ENCODE results near the gene MNX1. TPM values are rescaled to one million over a fixed set of nuclear protein-coding genes. Genes with fewer than 3 reads are reported as not detected.
A peak's percentile ranks its signal among the peaks of the same experiment; 100 is the strongest.

The MNX1 gene
- total and polyA plus RNA-seq, 9 of the 15 experiments (the other 6 are each of a cell fraction or from before 2014, with no cell fraction given), result 0.15 to 8.0 (median 1.4) TPM

DNA sequence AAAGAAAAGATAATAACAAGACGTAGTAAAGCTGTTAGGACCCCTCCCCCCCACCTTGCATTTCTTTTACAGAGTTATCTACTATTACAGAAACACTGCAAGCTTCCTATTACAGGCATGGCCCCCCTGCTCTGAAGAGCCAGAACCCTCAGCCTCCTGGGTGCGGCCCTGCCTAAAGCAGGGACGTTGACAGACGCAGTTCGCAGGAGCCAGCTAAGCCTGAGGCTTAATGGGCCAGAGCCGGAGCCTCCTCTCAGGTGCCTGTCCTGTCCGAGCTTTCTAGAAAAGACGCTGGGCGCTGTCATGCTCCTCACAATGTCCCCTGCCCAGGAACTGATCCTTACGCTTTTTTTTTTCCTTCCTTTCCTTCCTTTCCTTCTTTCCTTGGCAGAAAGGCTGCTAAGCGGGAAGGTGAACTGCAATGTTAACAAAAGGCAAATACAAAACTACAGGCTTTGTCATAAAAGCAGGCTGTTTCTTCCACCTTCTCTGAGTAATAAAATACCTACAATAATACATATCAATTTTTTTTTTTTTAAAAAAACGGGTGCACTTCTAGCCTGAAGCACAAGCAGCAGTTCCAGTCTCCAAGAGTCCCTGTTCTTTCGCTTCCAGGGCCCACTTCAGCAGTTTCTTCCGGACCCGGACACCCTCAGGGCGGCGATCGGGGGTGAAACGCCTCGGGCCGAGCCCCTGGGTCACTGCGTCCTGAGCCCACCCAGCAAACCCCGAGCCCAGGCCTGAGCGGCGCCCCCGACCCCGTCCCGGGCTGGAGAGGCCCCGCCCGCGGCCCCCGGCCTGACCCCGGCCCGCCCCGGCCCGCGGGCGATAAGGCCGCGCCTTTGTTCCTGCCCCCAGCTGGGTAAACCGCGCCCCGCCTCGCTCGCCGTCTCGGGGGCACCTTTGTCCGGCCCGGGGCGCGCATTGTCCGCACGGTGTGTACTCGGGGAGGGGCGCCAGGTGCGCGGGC is 11.2 kb downstream of the MNX1 start (continued):
- no peak for TF ChIP-seq REST (IDR thresholded peaks at IDR 0.05; ENCODE audit: borderline replicate concordance)
- no peak for TF ChIP-seq REST (CRISPR knock-in tag; IDR thresholded peaks at IDR 0.05; ENCODE audit: low read depth)
- TF ChIP-seq JUN (IDR thresholded peaks at IDR 0.05; ENCODE audit: borderline replicate concordance, low read depth, low read length), result 0 out of 2 replicates have a peak, but pooled peaks have one; percentile 4
- no peak for TF ChIP-seq JUN (CRISPR knock-in tag; IDR thresholded peaks at IDR 0.05; ENCODE audit: borderline replicate concordance)
- TF ChIP-seq MAZ (CRISPR knock-in tag; conservative IDR thresholded peaks at IDR 0.05 in 1 of 2, IDR thresholded peaks at IDR 0.05 in 1 of 2), result peak in 1 of 2 experiments; percentile 48; a peak in 2 of 4 replicates
- TF ChIP-seq PRPF4 (IDR thresholded peaks at IDR 0.05; ENCODE audit: insufficient read depth, low read depth, low read length, poor library complexity, severe bottlenecking), result no peak
- TF ChIP-seq ZNF175 (CRISPR knock-in tag; IDR thresholded peaks at IDR 0.05; ENCODE audit: low read depth), result no peak
- peak; percentile 60; the same call in 1 of the 2 replicates for TF ChIP-seq VEZF1 (CRISPR knock-in tag; IDR thresholded peaks at IDR 0.05)
- no peak for TF ChIP-seq LARP7 (IDR thresholded peaks at IDR 0.05)
- 0 out of 2 replicates have a peak, but pooled peaks have one; percentile 41 for TF ChIP-seq RB1 (IDR thresholded peaks at IDR 0.05; ENCODE audit: low read depth)
- no peak for TF ChIP-seq TOE1 (IDR thresholded peaks at IDR 0.05; ENCODE audit: borderline replicate concordance)
- TF ChIP-seq TOE1 (CRISPR knock-in tag; IDR thresholded peaks at IDR 0.05; ENCODE audit: borderline replicate concordance, low read depth), result no peak
- TF ChIP-seq ZSCAN32 (CRISPR knock-in tag; IDR thresholded peaks at IDR 0.05), result no peak
- TF ChIP-seq MEIS2 (IDR thresholded peaks at IDR 0.05; ENCODE audit: partially characterized antibody), result peak; percentile 61
- no peak for TF ChIP-seq ZNF668 (CRISPR knock-in tag; IDR thresholded peaks at IDR 0.05)
- TF ChIP-seq CCNT2 (IDR thresholded peaks at IDR 0.05; ENCODE audit: borderline replicate concordance, extremely low read depth, insufficient read length, low read depth, low read length), result peak; percentile 68
- TF ChIP-seq CREM (IDR thresholded peaks at IDR 0.05; ENCODE audit: low read depth), result 0 out of 2 replicates have a peak, but pooled peaks have one; percentile 17
